ENCODE measurements around the gene LRRC14B.

DNA sequence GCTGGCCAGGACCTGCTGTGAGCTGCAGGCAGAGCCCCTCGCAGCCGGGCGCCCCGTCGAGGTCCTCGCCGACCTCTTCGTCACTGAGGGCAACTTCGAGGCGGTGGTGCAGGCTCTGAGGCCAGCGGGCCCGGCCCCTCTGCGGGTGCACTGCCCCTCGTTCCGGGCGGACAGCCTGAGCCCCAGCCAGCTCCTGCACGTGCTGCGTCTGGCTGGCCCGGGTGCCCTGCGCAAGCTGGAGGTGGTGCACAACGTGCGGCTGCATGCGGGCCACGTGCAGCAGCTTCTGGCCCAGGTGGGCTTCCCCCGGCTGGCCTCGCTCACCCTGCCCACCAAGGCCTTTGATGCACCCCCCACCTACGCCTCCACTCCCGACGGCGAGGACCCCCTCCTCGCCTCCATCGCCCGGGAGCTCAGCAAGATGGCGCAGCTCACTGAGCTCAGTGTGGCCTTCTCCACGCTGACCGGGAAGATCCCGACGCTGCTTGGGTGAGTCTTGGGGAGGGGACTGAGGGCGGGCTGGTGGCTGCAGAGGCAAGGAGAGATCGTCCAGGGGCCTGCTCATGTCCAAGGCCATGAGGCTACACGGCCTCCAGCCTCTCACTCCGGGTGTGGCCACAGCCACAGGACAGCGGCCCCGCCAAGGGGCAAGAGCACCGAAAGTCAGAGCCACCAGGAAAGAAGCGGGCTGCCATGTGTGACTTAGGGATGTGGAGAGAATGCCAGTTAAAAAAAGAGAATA is 825 bp downstream of the LRRC14B start:
- TF ChIP-seq EZH2 (IDR thresholded peaks at IDR 0.05; ENCODE audit: insufficient read depth, poor library complexity, severe bottlenecking) = no peak
- no peak for TF ChIP-seq EZH2phosphoT487 (IDR thresholded peaks at IDR 0.05; ENCODE audit: insufficient read depth, low read depth)
